H1 (cell line): ENCODE data around the gene SRGAP3. TPM values are rescaled to one million over a fixed set of nuclear protein-coding genes. Genes with fewer than 3 reads are reported as not detected.

Experiments
- CTCF ChIA-PET: fragments of 300-600 bp; sonication (Branson Sonifier 250); formaldehyde crosslinking; loops from one replicate; lab custom pipeline; 2021; ENCODE audit not compliant: partially characterized antibody; lab: Charles Lee
- POLR2A ChIA-PET: fragments of 300-600 bp; sonication (Branson Sonifier 250); formaldehyde crosslinking; loops from one replicate; lab custom pipeline; 2021; ENCODE audit warnings: inconsistent platforms; ENCODE audit not compliant: partially characterized antibody; lab: Charles Lee
- DNase-seq, 2 experiments: peaks; one replicate each; pipeline versions ENCODE4 v3.0.0 to v3.0.0-alpha.2; 2010 to 2022; ENCODE audit warnings: low spot score in 2 of 2, low read depth in 1 of 2, mixed read lengths in 1 of 2
- FAIRE-seq: peaks from 2 replicates; lab custom pipeline; 2011; peaks lifted over from hg19 to GRCh38; lab: Jason Lieb, UNC
- H2AFZ ChIP-seq: 2 replicates; pipeline ENCODE4 v1.8.1; 2012; ENCODE audit warnings: low read length, inconsistent platforms
- H2AK5ac ChIP-seq: 2 replicates; pipeline ENCODE4 v1.6.1; 2013; ENCODE audit warnings: low read depth, low read length
- H2BK120ac ChIP-seq: replicated peaks from 2 replicates; pipeline ENCODE3; 2013; ENCODE audit warnings: low read depth, low read length, inconsistent platforms
- H2BK12ac ChIP-seq: 2 replicates; pipeline ENCODE4 v1.6.1; 2013; ENCODE audit warnings: low read depth, low read length
- H2BK15ac ChIP-seq: 2 replicates; pipeline ENCODE4 v1.6.1; 2013; ENCODE audit warnings: low read length
- H2BK20ac ChIP-seq: 2 replicates; pipeline ENCODE4 v1.6.1; 2013; ENCODE audit warnings: low read length
- H2BK5ac ChIP-seq: 2 replicates; pipeline ENCODE4 v1.6.1; 2013; ENCODE audit warnings: low read depth, low read length
- H3K14ac ChIP-seq: 2 replicates; pipeline ENCODE4 v1.6.1; 2013; ENCODE audit warnings: inconsistent platforms; ENCODE audit not compliant: insufficient read length
- H3K18ac ChIP-seq: 2 replicates; pipeline ENCODE4 v1.6.1; 2013; ENCODE audit warnings: low read length; ENCODE audit errors: extremely low read depth
- H3K23ac ChIP-seq: 2 replicates; pipeline ENCODE4 v1.6.1; 2013; ENCODE audit warnings: inconsistent platforms; ENCODE audit not compliant: insufficient read length
- H3K23me2 ChIP-seq: 2 replicates; pipeline ENCODE4 v1.6.1; 2013; ENCODE audit warnings: low read depth, low read length
- H3K27ac ChIP-seq: 2 replicates; pipeline ENCODE4 v1.6.1; 2011; ENCODE audit warnings: low read depth, low read length, inconsistent platforms
- H3K27me3 ChIP-seq, 4 experiments: replicated peaks in 1 of 4; 1 replicate in 1 of 4; 2 replicates in 3 of 4; pipeline versions ENCODE4 v1.6.1 to v1.8.1; 2011 to 2013; ENCODE audit warnings: low read length in 3 of 4, mild to moderate bottlenecking in 3 of 4, inconsistent platforms in 2 of 4, mixed read lengths in 2 of 4, moderate library complexity in 1 of 4; ENCODE audit not compliant: control insufficient read depth in 3 of 4, insufficient read depth in 3 of 4; ENCODE audit errors: extremely low read depth in 1 of 4
- H3K36me3 ChIP-seq, 4 experiments: 2 replicates each; pipeline versions ENCODE4 v1.6.1 to v1.8.1; 2011 to 2013; ENCODE audit warnings: mild to moderate bottlenecking in 4 of 4, low read length in 3 of 4, moderate library complexity in 2 of 4, control low read depth in 1 of 4, inconsistent platforms in 1 of 4; ENCODE audit not compliant: insufficient read depth in 4 of 4, control insufficient read depth in 2 of 4
- H3K4ac ChIP-seq: replicated peaks from 2 replicates; pipeline ENCODE3; 2013; ENCODE audit warnings: low read length, low read depth, mixed read lengths, inconsistent platforms; ENCODE audit not compliant: insufficient read length
- H3K4me1 ChIP-seq, 4 experiments: replicated peaks in 1 of 4; 1 replicate in 1 of 4; 2 replicates in 3 of 4; pipeline versions ENCODE4 v1.6.1 to v1.8.1; 2011 to 2013; ENCODE audit warnings: low read length in 3 of 4, inconsistent platforms in 2 of 4, mixed read lengths in 1 of 4; ENCODE audit not compliant: insufficient read depth in 4 of 4, control insufficient read depth in 3 of 4
- H3K4me2 ChIP-seq, 2 experiments: 2 replicates each; pipeline versions ENCODE4 v1.6.1 to v1.8.1; 2011 to 2013; ENCODE audit warnings: low read depth in 2 of 2, low read length in 2 of 2, control low read depth in 1 of 2, inconsistent platforms in 1 of 2, mild to moderate bottlenecking in 1 of 2; ENCODE audit not compliant: insufficient read depth in 1 of 2
- H3K4me3 ChIP-seq, 4 experiments: fragments of 200-600, 300-600 bp in 1 of 4; sonication (generic), shearing (Covaris generic), sonication (Bioruptor Twin) in 1 of 4; 2 replicates each; pipeline versions ENCODE4 v1.5.1 to v1.8.1; 2011 to 2016; ENCODE audit warnings: low read length in 4 of 4, low read depth in 3 of 4, control low read depth in 2 of 4, inconsistent platforms in 2 of 4, mild to moderate bottlenecking in 2 of 4, mixed read lengths in 1 of 4, moderate library complexity in 1 of 4; ENCODE audit not compliant: insufficient read depth in 2 of 4; ENCODE audit errors: extremely low read depth in 1 of 4
- H3K56ac ChIP-seq: replicated peaks from 2 replicates; pipeline ENCODE3; 2013; ENCODE audit warnings: low read depth, mild to moderate bottlenecking, mixed read lengths, low read length, inconsistent platforms; ENCODE audit not compliant: insufficient read length
- H3K79me1 ChIP-seq: 2 replicates; pipeline ENCODE4 v1.6.1; 2013; ENCODE audit warnings: low read depth, low read length, control low read depth
- H3K79me2 ChIP-seq, 2 experiments: 2 replicates each; pipeline versions ENCODE4 v1.6.1 to v1.8.1; 2012 to 2013; ENCODE audit warnings: low read length in 2 of 2, mild to moderate bottlenecking in 2 of 2, inconsistent platforms in 1 of 2; ENCODE audit not compliant: insufficient read depth in 2 of 2, control insufficient read depth in 1 of 2
- H3K9ac ChIP-seq, 4 experiments: replicated peaks in 1 of 4; 1 replicate in 1 of 4; 2 replicates in 3 of 4; pipeline versions ENCODE4 v1.6.1 to v1.8.1; 2011 to 2013; ENCODE audit warnings: low read depth in 3 of 4, low read length in 3 of 4, control low read depth in 2 of 4, mild to moderate bottlenecking in 2 of 4, moderate library complexity in 2 of 4, inconsistent platforms in 1 of 4; ENCODE audit errors: extremely low read depth in 1 of 4
- H3K9me3 ChIP-seq, 2 experiments: 2 replicates each; pipeline versions ENCODE4 v1.6.1 to v1.8.1; 2012 to 2013; ENCODE audit warnings: mild to moderate bottlenecking in 2 of 2, moderate library complexity in 2 of 2, control low read depth in 1 of 2, inconsistent platforms in 1 of 2, low read depth in 1 of 2, low read length in 1 of 2, mixed read lengths in 1 of 2; ENCODE audit not compliant: insufficient read depth in 2 of 2
- H4K20me1 ChIP-seq, 2 experiments: replicated peaks in 1 of 2; 2 replicates each; pipeline versions ENCODE3 to v1.8.1; 2011 to 2013; ENCODE audit warnings: inconsistent platforms in 2 of 2, low read length in 2 of 2, mild to moderate bottlenecking in 1 of 2; ENCODE audit not compliant: insufficient read depth in 2 of 2, control insufficient read depth in 1 of 2
- H4K5ac ChIP-seq: 2 replicates; pipeline ENCODE4 v1.6.1; 2013; ENCODE audit warnings: low read length, low read depth, mixed read lengths, inconsistent platforms; ENCODE audit not compliant: insufficient read length
- H4K8ac ChIP-seq: 2 replicates; pipeline ENCODE4 v1.8.0; 2013; ENCODE audit warnings: mild to moderate bottlenecking, moderate library complexity, low read length, inconsistent platforms; ENCODE audit not compliant: insufficient read depth; ENCODE audit errors: extremely low read depth
- H4K91ac ChIP-seq: replicated peaks from 2 replicates; pipeline ENCODE3; 2013; ENCODE audit warnings: low read length, mixed read lengths, inconsistent platforms; ENCODE audit not compliant: insufficient read length
- BCL11A ChIP-seq, 2 experiments: IDR thresholded peaks; one replicate each; pipeline ENCODE4 v1.6.1; 2011; ENCODE audit warnings: low read depth in 2 of 2, low read length in 2 of 2, mild to moderate bottlenecking in 2 of 2
- GTF2F1 ChIP-seq: IDR thresholded peaks from 2 replicates; pipeline ENCODE4 v1.6.1; 2012; ENCODE audit warnings: low read depth, low read length, improper control_type of control experiment, borderline replicate concordance
- RAD21 ChIP-seq, 2 experiments: IDR thresholded peaks in 1 of 2; conservative IDR thresholded peaks in 1 of 2; 2 replicates each; pipeline ENCODE4 v1.6.1; 2011; ENCODE audit warnings: low read depth in 2 of 2, low read length in 2 of 2, improper control_type of control experiment in 1 of 2, inconsistent platforms in 1 of 2, mild to moderate bottlenecking in 1 of 2, moderate library complexity in 1 of 2
- RXRA ChIP-seq: IDR thresholded peaks from 2 replicates; pipeline ENCODE4 v1.6.1; 2011; ENCODE audit warnings: low read depth, mild to moderate bottlenecking, low read length, moderate library complexity; ENCODE audit not compliant: insufficient read depth
- WGBS, 2 experiments: shearing (Covaris generic) in 1 of 2; methylation state at CpG; one replicate each; pipeline versions ENCODE4 v1.1.6 to v1.1.7; 2013 to 2015; ENCODE audit warnings: low lambda C conversion rate in 2 of 2, mixed read lengths in 2 of 2, inconsistent platforms in 1 of 2, low coverage in 1 of 2, missing lambda C conversion rate in 1 of 2; ENCODE audit not compliant: insufficient replicate concordance in 2 of 2, insufficient coverage in 1 of 2, insufficient read length in 1 of 2; ENCODE audit errors: extremely low coverage in 1 of 2, missing lambda C conversion rate in 1 of 2; 5-methylcytosine and 5-hydroxymethylcytosine counted together
- polyA plus RNA-seq, 7 experiments: library from polyadenylated mRNA; depleted of rRNA in 3 of 7; stranded (reverse) in 5 of 7; unstranded in 2 of 7; fragments of >200 nt in 5 of 7; fragments of 200-250 nt in 2 of 7; gene quantifications; 1 replicate in 5 of 7; 2 replicates in 1 of 7; 4 replicates in 1 of 7; pipeline versions ENCODE4 v1.2.1 to v1.2.3, GENCODE V29; 2011 to 2013; ENCODE audit warnings: missing spikeins in 2 of 7, mixed read lengths in 2 of 7
- total RNA-seq: library from RNA; stranded (reverse); fragmentation: NEBNext Ultra II Directional; extraction: Animal tissue kit (Norgen Biotek cat#: 25700); gene quantifications from 2 replicates; pipeline ENCODE4 v1.2.1, GENCODE V29; 2021

Gene SRGAP3
- total and polyA plus RNA-seq, 2 of the 8 experiments (the other 6 are each of a cell fraction or from before 2014, with no cell fraction given), result 5.8 to 11.4 TPM

- Histone ChIP-seq H2BK12ac (no peak overlapping the region), H3K27me3 (no peaks in the 10 kb centered on the region), H2BK20ac (no peak overlapping the region), H4K20me1 (peaks cover 0 to 2% of the 10 kb centered on the region in 2 experiments), H3K4me3 (no peak overlapping the region), H3K9ac (no peak overlapping the region), H3K79me1 (peaks cover 2% of the 10 kb centered on the region; the same call in 1 of the 2 replicates), H3K27ac (no peak overlapping the region), H2BK15ac (no peak overlapping the region), H3K23me2 (no peaks in the 10 kb centered on the region; the same call in 1 of the 2 replicates), H3K18ac (no peak overlapping the region), H4K5ac (no peak overlapping the region), H2BK120ac (no peak overlapping the region), H2BK5ac (no peak overlapping the region), H2AK5ac (no peak overlapping the region), H4K8ac (no peak overlapping the region), H3K23ac (no peak overlapping the region), H3K4me2 (no peak overlapping the region), H3K9me3 (no peaks in the 10 kb centered on the region), H3K79me2 (no peaks in the 10 kb centered on the region), H2AFZ (no peak overlapping the region), H3K56ac (no peak overlapping the region), H3K14ac (no peak overlapping the region), H3K4me1 (0 out of 7 replicates have a peak, but pooled peaks cover 0 to 2% (median 0%) of the 10 kb centered on the region in 4 experiments), H3K4ac (no peak overlapping the region), H3K36me3 (no peaks in the 10 kb centered on the region), H4K91ac (no peak overlapping the region)
- TF ChIP-seq RXRA (no peak), RAD21 (IDR thresholded peaks at IDR 0.05 in 1 of 2, conservative IDR thresholded peaks at IDR 0.05 in 1 of 2; ENCODE audit: low read depth in 2 of 2, low read length in 2 of 2) (no peak), GTF2F1 (no peak), BCL11A (IDR thresholded peaks at IDR 0.05; ENCODE audit: low read depth in 2 of 2, low read length in 2 of 2) (no peak)
- POLR2A ChIA-PET, result no interaction called here
- WGBS, 2 experiments, result 92% methylated on average over 5 of the region's 5 CpGs; no CpG with 5 or more reads in 1 of the 2 experiments
- CTCF ChIA-PET, result interaction anchor here (0.9 to 1.9 kb wide), 4 partner anchors 36 to 85 kb away, joined by 3 to 8 read pairs (median 3); partner anchors contain the start of gene SRGAP3
- FAIRE-seq (no peak), DNase-seq (no peak)
Measured at GRCh38 chr3:9213019-9213634, 36.3 kb downstream of the SRGAP3 start.
